ENCODE data around the gene EXOC6B. TPM values are rescaled to one million over a fixed set of nuclear protein-coding genes. Genes with fewer than 3 reads are reported as not detected.

The EXOC6B gene
- total and polyA plus RNA-seq, 9 of the 15 experiments (the other 6 are each of a cell fraction or from before 2014, with no cell fraction given), result 0.28 to 4.2 (median 2.0) TPM

GRCh38 chr2:72780477-72780876 lies 45.4 kb downstream of the EXOC6B start:
- H3K4me3 ChIP-seq, result no peak overlapping the region
- no TSS peak for BruUV-seq (replicated peaks)
- POLR2A ChIA-PET, result interaction anchor here (0.7 to 1.1 kb wide), 2 partner anchors 9 to 68 kb away, joined by 3 to 6 read pairs; no protein-coding TSS in a partner anchor
- intact Hi-C loops (cut with micrococcal nuclease), result no loop called here
- H3K79me2 ChIP-seq (ENCODE audit: control insufficient read depth, insufficient read depth, low read length), result no peaks in the 10 kb centered on the region
- ATAC-seq, result no peak
- CTCF ChIA-PET (ENCODE audit: low intra/inter-chr PET ratio), result no interaction called here
- no peaks in the 10 kb centered on the region for H3K27me3 ChIP-seq (ENCODE audit: control insufficient read depth in 2 of 2, insufficient read depth in 2 of 2, low read length in 2 of 2)
- no peaks in the 10 kb centered on the region for H3K9me1 ChIP-seq (ENCODE audit: control insufficient read depth, insufficient read depth, low read length)
- in situ Hi-C loops (cut with MboI), result no loop called here
- WGBS (ENCODE audit: insufficient coverage, low coverage, missing lambda C conversion rate), result 0% methylated on average over 2 of the region's 2 CpGs
- H3K27ac ChIP-seq (ENCODE audit: extremely low read depth, low read depth, low read length), result no peak overlapping the region
- H3K4me2 ChIP-seq (ENCODE audit: insufficient read depth, low read length), result no peak overlapping the region
- no peaks in the 10 kb centered on the region for H3K9me3 ChIP-seq (replicated peaks; ENCODE audit: control insufficient read depth, insufficient read depth, low read depth, low read length)
- no peak for DNase-seq (ENCODE audit: extremely low read depth in 1 of 4, low spot score in 3 of 4)
- no peak overlapping the region for H2AFZ ChIP-seq (ENCODE audit: low read depth, low read length)
- no peaks in the 10 kb centered on the region for H3K36me3 ChIP-seq (ENCODE audit: control insufficient read depth, insufficient read depth, low read length)
- no peaks in the 10 kb centered on the region; a peak in 1 of 5 replicates for H3K4me1 ChIP-seq (replicated peaks in 1 of 2; ENCODE audit: control insufficient read depth in 2 of 2, insufficient read depth in 2 of 2, low read length in 2 of 2)
- FAIRE-seq, result no peak
- H4K20me1 ChIP-seq (replicated peaks; ENCODE audit: control insufficient read depth, insufficient read depth, low read length), result no peaks in the 10 kb centered on the region
- H3K9ac ChIP-seq (ENCODE audit: insufficient read depth in 1 of 2, low read depth in 2 of 2, low read length in 2 of 2), result no peak overlapping the region
- TF ChIP-seq BRD9 (IDR thresholded peaks at IDR 0.05; ENCODE audit: low read depth, partially characterized antibody), result no peak
- no peak for TF ChIP-seq CBX5 (IDR thresholded peaks at IDR 0.05; ENCODE audit: borderline replicate concordance, low read depth)
- no peak for TF ChIP-seq FOXK2 (conservative IDR thresholded peaks at IDR 0.05 in 1 of 2, IDR thresholded peaks at IDR 0.05 in 1 of 2; ENCODE audit: low read depth in 2 of 2)
- TF ChIP-seq ZSCAN29 (IDR thresholded peaks at IDR 0.05), result no peak
- TF ChIP-seq ZBTB8A (IDR thresholded peaks at IDR 0.05; ENCODE audit: partially characterized antibody), result no peak
- TF ChIP-seq HIVEP1 (CRISPR knock-in tag; IDR thresholded peaks at IDR 0.05), result no peak
- TF ChIP-seq CEBPG (CRISPR knock-in tag; IDR thresholded peaks at IDR 0.05), result no peak
- TF ChIP-seq CEBPG (tag; conservative IDR thresholded peaks at IDR 0.05 in 1 of 2, IDR thresholded peaks at IDR 0.05 in 1 of 2), result peak; percentile 23 to 69; a peak in 3 of 4 replicates
- no peak for TF ChIP-seq TCF15 (CRISPR knock-in tag; IDR thresholded peaks at IDR 0.05)
- TF ChIP-seq CCAR2 (IDR thresholded peaks at IDR 0.05; ENCODE audit: low read depth, low read length), result no peak
- TF ChIP-seq PCBP2 (IDR thresholded peaks at IDR 0.05; ENCODE audit: low read depth, low read length, poor library complexity, severe bottlenecking), result no peak
- peak in 1 of 2 experiments; percentile 76; a peak in 2 of 4 replicates for TF ChIP-seq FOXA3 (CRISPR knock-in tag; conservative IDR thresholded peaks at IDR 0.05 in 1 of 2, IDR thresholded peaks at IDR 0.05 in 1 of 2)
- TF ChIP-seq SPI1 (IDR thresholded peaks at IDR 0.05; ENCODE audit: borderline replicate concordance, low read depth, low read length), result peak; percentile 77
- no peak for TF ChIP-seq ZNF57 (CRISPR knock-in tag; IDR thresholded peaks at IDR 0.05)
- TF ChIP-seq FOXJ2 (tag; IDR thresholded peaks at IDR 0.05), result peak; percentile 52; the same call in 1 of the 2 replicates
- TF ChIP-seq RNF219 (CRISPR knock-in tag; IDR thresholded peaks at IDR 0.05), result no peak
- no peak for TF ChIP-seq ZBTB12 (CRISPR knock-in tag; IDR thresholded peaks at IDR 0.05)

Data from K562 (cell line).